ENCODE results near the gene NOSTRIN. TPM values are rescaled to one million over a fixed set of nuclear protein-coding genes. Genes with fewer than 3 reads are reported as not detected.
"Not testable (repeated sequence)": the region's sequence is repeated elsewhere in the genome, so short reads cannot be mapped to it uniquely, and the experiment has no call there.

NOSTRIN gene
- total RNA-seq, 1 experiment from 2014 or later, result 0.25 TPM

DNA sequence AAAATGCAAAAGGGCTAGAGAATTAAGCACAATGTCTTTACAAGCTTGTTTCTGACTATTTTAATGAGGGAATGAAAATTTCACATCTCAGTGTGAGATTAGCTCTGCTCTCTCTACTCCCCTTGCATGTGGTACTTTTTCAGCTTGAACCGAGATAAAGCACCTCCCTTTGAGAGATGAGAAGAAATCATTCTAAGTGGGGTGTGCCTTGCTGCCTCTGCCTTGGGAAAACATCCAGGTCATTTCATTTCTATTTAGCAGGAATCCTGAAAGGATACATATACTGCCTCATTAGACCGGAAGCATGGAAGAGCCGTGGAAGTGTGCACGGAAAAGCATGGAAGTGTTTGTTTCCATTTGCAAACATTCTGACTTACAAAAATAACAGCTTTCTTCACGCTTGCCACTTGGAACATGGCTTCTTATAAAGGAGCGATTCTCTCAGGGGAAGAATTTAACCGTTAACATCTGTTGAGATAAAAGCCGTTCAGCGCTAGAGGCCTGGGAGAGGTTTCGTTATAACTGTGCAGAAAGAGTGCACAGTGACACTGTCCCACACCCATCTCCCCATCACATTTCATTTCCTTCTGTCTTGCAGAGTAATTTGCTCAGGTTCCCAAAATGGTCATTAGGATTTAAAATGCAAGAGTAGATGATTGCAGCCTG, 16.7 kb downstream of the NOSTRIN start:
- no peak for DNase-seq (ENCODE audit: low spot score)

DNA sequence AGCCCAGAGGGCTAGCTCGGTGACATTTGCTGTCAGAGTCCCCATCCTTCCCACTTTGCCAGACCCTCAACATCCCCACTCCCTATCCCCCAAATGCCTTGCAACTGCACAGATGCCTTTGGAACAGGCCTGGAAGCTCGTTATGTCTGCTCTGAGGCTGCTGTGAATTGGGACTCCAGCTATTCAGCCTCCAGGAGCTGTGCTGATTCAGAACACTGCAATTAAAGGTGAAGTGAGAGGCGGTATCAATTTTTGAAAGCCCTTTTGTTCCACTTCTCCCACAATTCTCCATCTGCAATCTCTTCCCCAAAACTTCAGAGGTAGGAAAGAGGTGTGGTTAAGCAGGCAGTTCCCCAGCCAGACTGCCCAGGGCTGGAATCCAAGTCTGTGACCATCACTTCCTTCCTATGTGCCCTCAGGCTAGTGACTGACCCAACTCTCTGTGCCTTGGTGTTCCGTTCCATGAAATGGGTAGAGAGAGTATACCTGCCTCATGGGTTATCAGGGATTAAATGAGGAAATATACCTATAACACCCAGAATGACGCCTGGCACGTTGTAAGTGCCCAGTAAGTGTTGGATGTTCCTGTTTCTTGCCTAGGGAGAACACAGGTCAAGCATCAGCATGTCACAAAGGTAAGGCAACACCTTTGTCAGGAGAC, 17.5 kb downstream of the NOSTRIN start:
- DNase-seq (ENCODE audit: low spot score), result no peak

DNA sequence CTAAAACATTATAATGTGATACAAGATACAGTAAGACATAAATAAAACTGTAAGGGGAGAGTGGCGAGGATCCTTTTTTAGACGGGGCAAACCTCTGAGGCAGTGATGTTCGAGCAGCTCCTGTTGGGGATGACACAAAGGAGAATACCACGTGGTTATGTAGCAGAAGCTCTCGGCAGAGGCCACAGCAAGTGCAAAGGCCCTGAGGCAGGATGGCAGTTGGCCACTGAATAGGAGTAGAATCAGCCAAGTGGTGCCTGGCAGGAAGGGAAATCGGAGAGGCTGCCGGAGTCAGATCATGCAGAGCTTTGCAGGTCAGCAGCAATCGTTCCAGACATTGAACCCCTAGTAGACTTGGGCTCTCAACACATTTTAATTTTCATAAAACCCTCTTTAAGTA, 19.1 kb downstream of the NOSTRIN start:
- no peak for DNase-seq (ENCODE audit: low spot score)

DNA sequence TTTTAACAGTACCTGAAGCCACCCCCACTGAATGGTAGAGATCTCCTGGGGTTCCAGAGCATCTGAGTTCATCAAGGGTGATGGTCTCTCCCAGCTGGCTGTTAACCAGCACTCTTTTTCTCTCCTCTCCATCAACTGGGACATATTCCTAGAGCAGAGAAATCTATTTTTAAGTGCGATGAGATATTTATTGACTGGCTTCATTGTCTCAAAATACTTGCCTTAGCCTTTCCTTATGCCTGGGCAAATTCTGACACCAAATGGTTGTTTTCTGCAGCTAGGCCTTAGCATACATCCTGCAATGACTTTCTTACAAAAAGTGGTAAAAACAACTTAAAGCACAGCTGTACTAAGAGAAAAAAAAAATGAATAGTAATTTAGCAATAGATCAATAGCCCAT, 19.6 kb downstream of the NOSTRIN start:
- no peak for DNase-seq (ENCODE audit: low spot score)

GRCh38 chr2:168825126-168825525, 22.7 kb downstream of the NOSTRIN start:
- no peak for DNase-seq (ENCODE audit: low spot score)

GRCh38 chr2:168830958-168831357, 28.5 kb downstream of the NOSTRIN start:
- no peak for DNase-seq (ENCODE audit: low spot score)

DNA sequence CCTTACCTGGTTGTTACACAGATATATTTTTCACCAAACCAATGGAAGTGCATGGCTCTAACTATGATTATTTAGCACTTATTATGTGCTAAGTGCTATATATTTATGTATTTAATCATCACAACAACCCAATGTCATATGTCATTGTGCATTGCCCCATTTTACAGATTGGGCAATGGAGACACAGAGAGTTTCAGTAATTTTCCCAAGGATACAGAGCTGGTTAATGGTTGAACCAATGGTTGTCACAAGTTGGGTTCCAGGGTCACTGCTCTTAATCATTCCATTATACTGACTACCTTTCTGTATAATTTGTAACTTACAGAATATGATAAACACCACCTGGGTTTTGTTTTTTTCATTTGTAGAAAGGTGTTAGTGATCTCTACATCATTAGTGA, 29.2 kb downstream of the NOSTRIN start:
- DNase-seq (ENCODE audit: low spot score), result no peak

GRCh38 chr2:168835969-168836368, 33.5 kb downstream of the NOSTRIN start:
- DNase-seq (ENCODE audit: low spot score), result no peak

DNA sequence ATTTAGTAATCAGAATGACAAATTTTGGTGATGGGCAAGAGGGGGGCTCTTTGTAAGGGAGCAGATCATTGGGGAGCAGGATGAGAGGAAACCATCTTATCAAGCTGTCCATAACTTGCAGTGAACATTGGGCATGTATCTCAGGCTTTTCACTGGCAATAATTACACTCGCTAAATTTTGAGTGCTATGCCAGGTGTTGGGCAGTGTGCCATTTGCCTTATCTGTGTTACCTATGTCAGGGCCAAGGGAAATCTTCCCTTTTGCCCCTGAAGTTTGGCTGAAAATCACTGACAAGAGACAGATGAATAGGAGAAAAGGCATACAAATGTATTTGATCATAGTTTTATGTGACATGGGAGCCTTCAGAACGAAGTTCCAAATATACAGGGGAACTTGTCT, 39.0 kb downstream of the NOSTRIN start:
- no peak for DNase-seq (ENCODE audit: low spot score)

DNA sequence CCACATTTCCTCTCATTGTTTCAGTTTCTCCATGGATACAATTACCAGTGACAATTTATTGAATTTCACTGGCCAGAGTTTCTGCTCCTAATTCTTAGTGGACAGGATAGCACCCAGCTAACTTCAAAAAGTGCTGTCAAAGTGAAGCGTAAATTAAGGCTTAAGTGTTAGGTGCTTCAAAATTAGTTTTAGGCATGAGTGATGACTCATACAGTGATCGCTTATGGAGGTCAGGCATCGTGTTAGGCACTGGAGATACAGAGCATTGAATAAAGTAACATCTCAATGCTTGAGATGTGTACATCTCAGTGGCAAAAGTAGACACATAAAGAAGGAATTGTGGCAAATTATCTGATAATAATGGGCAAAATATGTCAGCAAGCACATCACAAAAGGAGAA, 40.8 kb downstream of the NOSTRIN start:
- no peak for DNase-seq (ENCODE audit: low spot score)

DNA sequence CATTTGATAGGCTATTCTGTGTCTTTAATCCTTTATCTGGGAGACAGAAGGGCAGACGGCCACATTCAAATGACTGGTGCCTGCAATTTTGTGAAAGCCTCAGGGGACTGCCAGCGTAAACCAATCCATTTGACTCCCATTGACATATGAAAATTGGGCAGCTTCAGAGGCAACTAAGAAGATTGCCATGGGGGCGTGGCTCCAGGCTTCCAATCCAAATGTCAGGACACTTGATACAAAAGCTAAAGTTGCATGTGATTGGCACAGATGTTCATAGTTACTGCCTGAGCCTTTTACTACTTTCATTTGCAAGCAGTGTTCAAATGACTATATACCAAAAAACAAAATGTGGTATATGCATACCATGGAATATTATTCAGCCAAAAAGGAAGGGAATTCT, 45.8 kb downstream of the NOSTRIN start:
- DNase-seq (ENCODE audit: low spot score), result no peak

GRCh38 chr2:168849610-168850009, 47.2 kb downstream of the NOSTRIN start:
- peak; percentile 63 for DNase-seq (ENCODE audit: low spot score)

DNA sequence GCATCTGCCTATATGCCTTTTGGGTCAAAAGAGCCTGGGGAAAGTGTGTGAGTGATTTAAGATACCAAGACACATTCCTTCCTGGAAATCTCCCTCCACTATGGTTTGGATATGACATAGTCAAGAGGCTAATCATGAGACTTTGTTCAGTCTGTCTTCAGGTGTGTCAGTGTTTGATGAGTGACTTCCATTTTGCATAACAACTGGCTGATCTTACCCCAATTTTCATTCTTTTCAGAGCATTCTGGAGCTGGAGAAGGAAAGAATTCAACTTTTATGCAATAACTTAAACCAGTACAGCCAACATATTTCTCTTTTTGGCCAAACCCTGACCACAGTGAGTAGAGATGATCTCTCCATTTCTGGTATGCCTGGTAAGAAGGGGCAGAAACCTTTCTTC, 48.4 kb downstream of the NOSTRIN start:
- no peak for DNase-seq (ENCODE audit: low spot score)

GRCh38 chr2:168851674-168852320, 49.4 kb downstream of the NOSTRIN start:
- DNase-seq (ENCODE audit: low spot score), result peak; percentile 40

DNA sequence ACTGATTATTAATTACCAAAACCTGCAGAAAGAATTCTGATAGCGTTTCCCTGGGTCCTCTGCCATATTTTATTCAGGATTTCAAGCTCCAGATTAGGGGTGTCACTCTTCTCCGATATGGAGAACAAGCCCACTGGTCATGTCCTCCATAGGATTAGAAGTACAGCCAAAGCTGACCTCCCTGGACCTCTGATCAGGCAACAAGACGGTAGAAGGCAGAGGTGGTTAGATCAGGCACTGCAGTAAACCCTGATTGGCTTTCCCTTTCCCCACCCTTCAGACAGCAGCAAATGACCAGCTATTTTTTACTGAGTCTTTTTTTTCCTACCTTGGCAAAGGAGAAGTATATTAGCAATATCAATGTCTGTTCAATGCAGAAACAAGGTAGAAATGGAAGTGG, 50.0 kb downstream of the NOSTRIN start:
- DNase-seq (ENCODE audit: low spot score), result no peak

GRCh38 chr2:168853471-168853870, 51.0 kb downstream of the NOSTRIN start:
- no peak for DNase-seq (ENCODE audit: low spot score)

DNA sequence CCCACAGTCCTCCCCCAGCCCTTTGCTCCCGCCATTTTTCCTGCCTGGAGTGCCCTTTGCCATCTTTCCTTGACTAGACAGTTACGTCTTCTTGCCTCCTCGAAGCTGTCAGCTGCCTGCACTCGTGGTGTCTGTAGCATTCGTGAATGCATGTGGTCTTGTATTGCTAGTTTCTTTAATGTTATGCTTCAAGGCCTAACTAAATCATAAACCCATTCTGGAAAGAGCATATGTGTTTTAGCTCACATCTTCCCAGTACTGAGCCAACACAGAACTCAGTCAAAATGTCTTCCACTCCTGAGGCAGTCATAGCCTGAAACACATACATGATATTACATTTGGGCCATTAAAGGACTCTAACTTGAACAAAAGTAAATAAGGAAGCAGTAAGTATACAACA, 52.2 kb downstream of the NOSTRIN start:
- DNase-seq (ENCODE audit: low spot score), result no peak

- DNase-seq (ENCODE audit: low spot score), result no peak
These were observed 53.2 kb downstream of the NOSTRIN start for GRCh38 chr2:168855601-168856000.

- DNase-seq (ENCODE audit: low spot score), result no peak
These were observed 55.7 kb downstream of the NOSTRIN start for GRCh38 chr2:168858146-168858545.

- DNase-seq (ENCODE audit: low spot score), result not testable (repeated sequence)
These were observed 64.7 kb downstream of the NOSTRIN start for GRCh38 chr2:168867164-168867563.

DNA sequence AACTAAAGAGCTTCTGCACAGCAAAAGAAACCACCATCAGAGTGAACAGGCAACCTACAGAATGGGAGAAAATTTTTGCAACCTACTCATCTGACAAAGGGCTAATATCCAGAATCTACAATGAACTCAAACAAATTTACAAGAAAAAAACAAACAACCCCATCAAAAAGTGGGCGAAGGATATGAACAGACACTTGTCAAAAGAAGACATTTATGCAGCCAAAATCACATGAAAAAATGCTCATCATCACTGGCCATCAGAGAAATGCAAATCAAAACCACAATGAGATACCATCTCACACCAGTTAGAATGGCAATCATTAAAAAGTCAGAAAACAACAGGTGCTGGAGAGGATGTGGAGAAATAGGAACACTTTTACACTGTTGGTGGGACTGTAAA, 67.9 kb downstream of the NOSTRIN start:
- not testable (repeated sequence) for DNase-seq (ENCODE audit: low spot score)

DNA sequence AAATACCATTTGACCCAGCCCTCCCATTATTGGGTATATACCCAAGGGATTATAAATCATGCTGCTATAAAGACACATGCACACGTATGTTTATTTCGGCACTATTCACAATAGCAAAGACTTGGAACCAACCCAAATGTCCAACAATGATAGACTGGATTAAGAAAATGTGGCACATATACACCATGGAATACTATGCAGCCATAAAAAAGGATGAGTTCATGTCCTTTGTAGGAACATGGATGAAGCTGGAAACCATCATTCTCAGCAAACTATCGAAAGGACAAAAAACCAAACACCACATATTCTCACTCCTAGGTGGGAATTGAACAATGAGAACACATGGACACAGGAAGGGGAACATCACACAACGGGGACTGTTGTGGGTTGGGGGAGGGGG, 68.4 kb downstream of the NOSTRIN start:
- not testable (repeated sequence) for DNase-seq (ENCODE audit: low spot score)

GRCh38 chr2:168874368-168875054, 72.1 kb downstream of the NOSTRIN start:
- no peak for DNase-seq (ENCODE audit: low spot score)

Data from H4 (cell line).